Pancreas (tissue), 10 donors: Measurements from ENCODE around the gene SERPINI1. TPM values are rescaled to one million over a fixed set of nuclear protein-coding genes. Genes with fewer than 3 reads are reported as not detected.

Experiments
- ATAC-seq, 4 donors: fragments of 200-7000 bp; cut with Tn5 transposase; one replicate each; pipeline versions ENCODE4 v1.8.0 to v1.9.1; 2020; ENCODE audit warnings: mild to moderate bottlenecking in 4 of 4, moderate library complexity in 4 of 4
- DNase-seq, 6 donors: peaks; one replicate each; pipeline ENCODE4 v3.0.0-alpha.2; 2020
- FAIRE-seq: peaks from 2 replicates; lab custom pipeline; 2012; peaks lifted over from hg19 to GRCh38; lab: Jason Lieb, UNC
- H3K27ac ChIP-seq, 4 donors: fragments of 200-600 bp; sonication (generic); 1 replicate in 3 of 4; 2 replicates in 1 of 4; pipeline versions ENCODE4 v1.5.0 to v1.8.0; 2020
- H3K27me3 ChIP-seq, 4 donors: fragments of 200-600 bp; one replicate each; pipeline ENCODE4 v1.8.0; 2021
- H3K36me3 ChIP-seq, 3 donors: fragments of 200-600 bp; sonication (generic) in 1 of 3; one replicate each; pipeline versions ENCODE4 v1.5.0 to v1.8.0; 2020 to 2021
- H3K4me1 ChIP-seq, 3 donors: fragments of 200-600 bp; one replicate each; pipeline ENCODE4 v1.8.0; 2021
- H3K4me3 ChIP-seq, 4 donors: fragments of 200-600 bp; sonication (generic) in 2 of 4; one replicate each; pipeline versions ENCODE4 v1.5.0 to v1.8.0; 2020 to 2021
- H3K9me3 ChIP-seq, 4 donors: fragments of 200-600 bp; one replicate each; pipeline ENCODE4 v1.8.0; 2021
- CTCF ChIP-seq, 4 donors: fragments of 200-600 bp; sonication (generic) in 3 of 4; IDR thresholded peaks; one replicate each; pipeline versions ENCODE4 v1.5.0 to v1.8.0; 2021; ENCODE audit warnings: antibody characterized with exemption in 4 of 4
- WGBS, 2 donors: extraction: QIAGEN DNeasy Blood & Tissue Kit; methylation state at CpG; one replicate each; pipeline ENCODE4 v1.1.7; 2013; 5-methylcytosine and 5-hydroxymethylcytosine counted together
- intact Hi-C, 3 donors: fragments of 100-400 bp; cut with DNase I; formaldehyde crosslinking; loops; one replicate each; pipeline versions ENCODE4 v1.11.1 to v1.14.2; 2022
- polyA plus RNA-seq, 2 donors: library from polyadenylated mRNA; stranded (reverse); fragments of 200-250 nt; gene quantifications; one replicate each; pipeline ENCODE4 v1.2.3, GENCODE V29; 2013
- total RNA-seq, 6 donors: library from RNA; stranded (reverse); fragmentation: NEBNext Ultra II Directional in 4 of 6; extraction: Animal tissue kit (Norgen Biotek cat#: 25700) in 4 of 6; gene quantifications; one replicate each; pipeline versions ENCODE4 v1.2.1 to v1.2.4, GENCODE V29; 2021 to 2023
- donor health status: healthy with polysubstance abuse.
- donor health status: DM: no; HTN: no; CAD: no; lungs with moderate emphysema.
- donor health status: DM: no; HTN: no; CAD: no.
- donor health status: control.
- donor health status: control.
- donor health status: Bipolar disorder and iron deficiency.
- donor health status: DM: yes; HTN: yes; CAD: no.
- donor health status: DM: no; HTN: no; CAD: no.
- donor health status: DM: no; HTN: no; CAD: no.
- donor health status: DM: yes; HTN: yes; CAD: no.

The SERPINI1 gene
- total and polyA plus RNA-seq, 8 donors = 12.1 to 23.7 (median 20.8) TPM

- Histone ChIP-seq H3K27me3 (no peaks in the 10 kb centered on the region), H3K36me3 (no peaks in the 10 kb centered on the region), H3K9me3 (no peaks in the 10 kb centered on the region), H3K27ac (no peak overlapping the region), H3K4me1 (no peaks in the 10 kb centered on the region), H3K4me3 (no peak overlapping the region)
- WGBS, 2 donors = 25 to 26% methylated on average over 1 of the region's 1 CpG
- ATAC-seq (no peak), DNase-seq (no peak), FAIRE-seq (no peak)
- intact Hi-C loops = no loop called here
- no peak for TF ChIP-seq CTCF (IDR thresholded peaks at IDR 0.05)
Observed at GRCh38 chr3:167872941-167873340, 137.4 kb downstream of the SERPINI1 start.

GRCh38 chr3:167874671-167875372 lies 139.3 kb downstream of the SERPINI1 start:
- H3K27ac ChIP-seq = no peak overlapping the region
- peak in 1 of 4 donors; percentile 42 for ATAC-seq

More at GRCh38 chr3:167874671-167875372, 139.3 kb downstream of the SERPINI1 start:
- TF ChIP-seq CTCF (IDR thresholded peaks at IDR 0.05) = no peak
- Histone ChIP-seq H3K9me3 (no peaks in the 10 kb centered on the region), H3K36me3 (no peaks in the 10 kb centered on the region), H3K4me1 (no peaks in the 10 kb centered on the region), H3K4me3 (no peak overlapping the region), H3K27me3 (no peaks in the 10 kb centered on the region)
- DNase-seq (no peak), FAIRE-seq (no peak)
- intact Hi-C loops = no loop called here

Other genes starting within 250 kb of the SERPINI1 start
- gene WDR49, start 81.8 kb upstream of the SERPINI1 start, total RNA-seq = under 1 TPM; 0.14 to 0.79 (median 0.69) TPM
- under 1 TPM; 0.02 to 0.11 TPM for gene WDR49, start 81.8 kb upstream of the SERPINI1 start, polyA plus RNA-seq
- gene PDCD10, start 829 bp upstream of the SERPINI1 start, total RNA-seq = 10 to 100 TPM; 10.8 to 24.5 (median 15.6) TPM
- gene PDCD10, start 829 bp upstream of the SERPINI1 start, polyA plus RNA-seq = 10 to 100 TPM; 11.0 to 21.3 TPM